HG03354 (cell line): ENCODE results near the gene HOXD10.

Source experiments
- ATAC-seq: cut with Tn5 transposase; IDR thresholded peaks from one replicate; pipeline ENCODE4 v1.9.1; 2021; ENCODE audit warnings: mild to moderate bottlenecking; ENCODE audit not compliant: unreplicated experiment, poor library complexity, severe bottlenecking

HOXD10 gene

DNA sequence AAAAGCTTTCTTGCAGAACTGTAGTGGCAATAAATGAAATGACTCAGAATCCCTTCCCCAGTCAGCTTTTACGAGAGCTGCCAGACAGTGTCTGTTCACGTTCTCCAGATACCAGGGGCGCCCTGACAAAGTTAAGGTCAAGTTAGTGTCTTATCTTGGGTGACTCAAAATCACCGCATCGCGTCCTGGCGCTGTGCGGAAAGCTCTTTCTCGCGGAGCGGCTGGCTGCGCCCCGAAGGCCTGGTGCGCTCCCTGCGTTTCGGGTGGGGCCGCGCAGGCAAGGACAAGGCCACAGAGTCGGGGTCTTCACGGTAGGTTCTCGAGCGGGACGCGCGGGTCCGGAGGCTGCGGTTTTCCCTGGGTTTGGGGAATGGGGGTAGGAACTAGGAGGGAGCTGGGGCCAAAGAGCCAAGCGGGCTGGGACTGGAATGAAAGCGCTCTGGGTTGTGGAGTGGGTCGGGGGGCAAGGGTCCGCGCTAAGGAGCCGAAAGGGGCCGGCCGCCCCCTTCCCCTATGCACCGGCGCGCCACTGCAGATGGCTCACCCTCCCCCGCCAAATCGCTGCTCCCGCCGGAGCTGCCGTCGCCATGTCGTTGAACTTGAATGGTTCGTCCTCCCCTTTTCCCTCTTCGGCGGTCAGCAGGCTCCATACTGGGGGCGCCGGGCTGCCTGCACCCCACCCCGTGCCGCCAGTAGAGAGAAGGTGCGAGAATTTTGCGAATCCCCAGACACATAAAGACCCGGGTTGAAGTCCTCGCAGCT lies 12.1 kb upstream of the HOXD10 start:
- ATAC-seq: no peak

DNA sequence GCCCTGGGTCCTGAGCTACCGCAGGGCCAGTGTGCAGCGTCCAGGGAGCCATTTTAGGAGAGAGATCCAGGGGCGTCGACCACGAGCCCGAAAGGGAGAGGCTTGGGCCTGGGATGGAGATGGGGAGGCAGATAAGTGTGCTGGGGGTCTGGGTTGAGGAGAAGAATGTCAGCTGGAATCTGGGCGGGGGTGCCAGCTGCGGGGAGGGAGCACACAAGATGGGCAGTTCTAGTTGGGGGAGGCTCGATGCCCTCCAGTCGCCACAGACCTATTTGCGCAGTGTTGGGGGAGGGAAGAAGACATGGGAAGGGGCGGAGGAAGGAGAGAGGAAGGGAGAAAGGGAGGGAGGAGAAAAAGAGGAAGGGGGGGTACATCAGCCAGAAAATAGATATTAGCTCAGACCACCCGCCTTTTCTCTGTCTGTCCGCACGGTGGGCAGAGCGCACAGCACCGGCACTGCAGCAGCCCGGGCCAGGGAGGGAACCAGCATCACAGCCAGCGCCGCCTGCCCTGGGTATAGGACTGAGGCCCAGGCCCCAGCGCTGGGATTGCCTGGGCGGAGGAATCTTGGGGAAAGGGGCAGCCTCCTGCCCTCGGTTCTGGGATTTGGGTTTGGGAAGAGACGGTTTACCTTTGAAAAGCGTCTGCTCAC lies 11.4 kb upstream of the HOXD10 start:
- ATAC-seq: no peak

DNA sequence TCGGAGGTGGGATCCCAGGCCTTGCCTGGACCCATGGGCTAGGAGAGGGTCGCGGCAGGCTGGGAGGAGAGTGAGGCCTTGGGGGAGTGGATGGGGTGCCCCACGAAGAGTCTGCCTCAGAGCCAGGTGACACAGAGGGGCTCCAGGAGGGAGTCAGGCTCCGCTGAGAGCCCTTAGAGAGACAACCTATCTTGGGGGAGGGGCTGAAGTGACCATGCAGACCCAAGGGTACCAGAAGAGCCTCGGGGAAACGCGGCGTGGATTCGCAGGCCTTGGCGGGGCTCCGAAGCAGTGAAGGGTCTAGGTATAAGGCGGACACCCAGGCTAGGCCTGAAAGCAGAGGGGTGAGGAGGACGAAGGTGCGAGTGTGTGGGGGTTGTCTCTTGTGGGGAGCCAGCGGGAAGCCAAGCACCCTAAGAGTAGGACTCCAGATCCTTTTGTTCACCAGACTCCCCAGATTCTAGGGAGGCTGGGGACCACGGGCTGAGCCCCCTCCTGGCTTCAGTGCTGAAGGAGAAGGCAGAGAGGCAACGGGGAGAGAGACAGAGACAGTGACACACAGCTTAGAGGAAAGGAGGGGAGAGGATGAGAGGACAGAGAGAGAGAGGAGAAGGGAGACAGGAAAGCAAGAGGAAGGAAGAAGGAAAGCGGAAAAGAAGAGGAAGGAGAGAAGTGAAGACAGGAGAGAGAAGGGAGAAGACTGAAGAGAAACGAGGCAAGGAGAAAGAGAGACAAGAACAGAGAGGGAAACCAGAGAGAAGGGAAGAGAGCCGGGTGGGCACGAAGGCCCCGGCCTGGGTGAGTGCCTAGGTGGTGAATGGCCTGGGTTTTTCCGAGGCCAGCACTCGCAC lies 10.6 kb upstream of the HOXD10 start:
- no peak for ATAC-seq

DNA sequence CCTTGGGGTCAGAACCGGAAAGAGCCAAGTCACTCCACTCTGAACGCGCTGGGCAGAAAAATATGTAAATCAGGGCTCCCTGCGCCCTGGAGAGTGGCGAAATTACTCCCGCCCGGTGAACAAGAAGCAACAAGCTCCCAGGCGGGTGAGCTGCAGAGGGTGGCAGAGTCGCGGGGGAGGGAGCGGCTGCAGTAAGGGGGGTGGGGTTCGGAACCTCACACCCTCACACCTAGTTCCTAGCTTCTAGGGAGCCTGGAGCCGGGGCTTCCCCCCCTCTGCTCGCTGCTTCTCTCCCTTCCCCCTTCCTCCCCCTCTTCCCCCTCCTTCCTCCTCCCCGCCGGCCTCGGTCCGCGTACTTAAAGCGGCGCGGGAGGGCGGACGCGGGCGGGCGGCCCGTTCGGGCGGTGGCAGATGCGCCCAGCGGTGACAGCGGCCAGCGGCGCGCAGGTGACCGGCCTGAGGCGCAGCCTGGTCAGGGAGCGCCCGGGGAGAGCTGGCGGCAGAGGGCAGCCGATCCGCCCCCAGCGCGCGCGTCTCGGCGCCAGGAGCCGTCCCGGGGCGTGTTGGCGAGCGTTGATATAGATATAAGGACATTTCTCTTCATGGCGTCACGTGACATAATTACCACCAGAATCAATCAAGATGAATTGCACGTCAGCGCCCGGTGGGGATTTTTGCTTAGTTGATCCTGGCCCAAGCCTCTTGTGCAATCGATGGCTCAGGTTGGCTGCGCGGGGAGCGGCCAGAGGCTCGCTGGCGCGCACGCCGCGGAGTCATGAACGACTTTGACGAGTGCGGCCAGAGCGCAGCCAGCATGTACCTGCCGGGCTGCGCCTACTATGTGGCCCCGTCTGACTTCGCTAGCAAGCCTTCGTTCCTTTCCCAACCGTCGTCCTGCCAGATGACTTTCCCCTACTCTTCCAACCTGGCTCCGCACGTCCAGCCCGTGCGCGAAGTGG lies 9.7 kb upstream of the HOXD10 start, which contains the start of gene HOXD11:
HOXD11 (plus strand) TSS at position 700 of the 959 bp plus-strand sequence; CDS start at position 776, 76 bp downstream.
- ATAC-seq: no peak

DNA sequence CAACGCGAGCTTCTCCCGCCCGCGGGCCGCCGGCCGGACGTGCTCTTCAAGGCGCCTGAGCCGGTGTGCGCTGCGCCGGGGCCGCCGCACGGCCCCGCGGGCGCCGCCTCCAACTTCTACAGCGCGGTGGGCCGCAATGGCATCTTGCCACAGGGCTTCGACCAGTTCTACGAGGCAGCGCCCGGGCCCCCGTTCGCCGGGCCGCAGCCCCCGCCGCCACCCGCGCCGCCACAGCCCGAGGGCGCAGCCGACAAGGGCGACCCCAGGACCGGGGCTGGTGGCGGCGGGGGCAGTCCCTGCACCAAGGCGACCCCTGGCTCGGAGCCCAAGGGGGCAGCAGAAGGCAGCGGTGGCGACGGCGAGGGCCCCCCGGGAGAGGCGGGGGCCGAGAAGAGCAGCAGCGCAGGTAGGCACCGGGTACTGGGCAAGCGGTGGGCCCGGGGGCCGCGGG lies 8.8 kb upstream of the HOXD10 start:
- no peak for ATAC-seq

DNA sequence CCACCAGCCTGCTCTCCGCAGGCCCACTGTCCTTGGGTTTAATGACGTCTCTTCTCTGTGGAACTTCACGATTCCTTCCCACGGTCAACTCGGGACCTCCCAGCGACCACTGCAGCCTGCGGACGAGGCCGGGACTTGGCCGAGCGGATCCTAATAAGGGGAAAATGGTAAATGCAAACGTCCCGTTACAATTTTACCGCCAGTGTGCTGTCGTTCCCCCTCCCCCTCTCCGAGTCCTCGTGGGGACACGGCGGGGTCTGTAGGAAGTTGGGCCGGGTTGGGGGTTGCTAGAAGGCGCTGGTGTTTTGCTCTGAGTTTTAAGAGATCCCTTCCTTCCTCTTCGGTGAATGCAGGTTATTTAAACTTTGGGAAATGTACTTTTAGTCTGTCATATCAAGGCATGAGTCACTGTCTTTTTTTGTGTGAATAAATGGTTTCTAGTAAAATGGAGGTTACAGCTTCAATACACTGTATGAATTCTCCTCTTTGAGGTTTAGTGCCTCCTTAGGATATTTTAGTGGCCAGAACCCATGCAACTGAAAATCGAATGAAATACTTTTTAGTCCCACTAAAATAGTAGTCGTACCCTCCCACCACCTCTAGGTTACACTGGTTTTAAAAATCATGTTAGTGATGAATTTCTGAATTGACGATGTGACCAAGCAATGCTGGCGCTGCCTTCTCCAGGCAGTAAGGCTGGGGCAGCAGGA lies 7.2 kb upstream of the HOXD10 start:
- no peak for ATAC-seq

DNA sequence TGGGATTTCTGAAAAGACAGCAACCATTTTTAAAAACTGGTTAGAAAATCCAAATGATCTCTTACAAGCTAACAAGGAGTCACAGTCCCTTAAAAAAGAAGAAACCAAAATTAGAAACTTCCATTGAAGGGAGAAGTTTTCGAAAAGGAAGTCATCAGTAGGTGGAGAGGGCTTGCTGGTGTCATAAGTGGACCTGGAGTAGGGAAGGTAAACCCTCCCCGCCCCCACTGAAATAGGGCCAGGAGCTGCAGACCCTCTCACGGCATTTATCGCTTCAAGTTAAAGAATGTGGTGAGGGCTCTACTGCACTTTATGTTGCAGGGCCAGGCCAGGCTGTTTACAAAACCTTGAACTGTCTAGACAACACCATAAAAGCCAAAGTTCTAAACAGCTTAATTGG lies 6.6 kb upstream of the HOXD10 start:
- no peak for ATAC-seq

DNA sequence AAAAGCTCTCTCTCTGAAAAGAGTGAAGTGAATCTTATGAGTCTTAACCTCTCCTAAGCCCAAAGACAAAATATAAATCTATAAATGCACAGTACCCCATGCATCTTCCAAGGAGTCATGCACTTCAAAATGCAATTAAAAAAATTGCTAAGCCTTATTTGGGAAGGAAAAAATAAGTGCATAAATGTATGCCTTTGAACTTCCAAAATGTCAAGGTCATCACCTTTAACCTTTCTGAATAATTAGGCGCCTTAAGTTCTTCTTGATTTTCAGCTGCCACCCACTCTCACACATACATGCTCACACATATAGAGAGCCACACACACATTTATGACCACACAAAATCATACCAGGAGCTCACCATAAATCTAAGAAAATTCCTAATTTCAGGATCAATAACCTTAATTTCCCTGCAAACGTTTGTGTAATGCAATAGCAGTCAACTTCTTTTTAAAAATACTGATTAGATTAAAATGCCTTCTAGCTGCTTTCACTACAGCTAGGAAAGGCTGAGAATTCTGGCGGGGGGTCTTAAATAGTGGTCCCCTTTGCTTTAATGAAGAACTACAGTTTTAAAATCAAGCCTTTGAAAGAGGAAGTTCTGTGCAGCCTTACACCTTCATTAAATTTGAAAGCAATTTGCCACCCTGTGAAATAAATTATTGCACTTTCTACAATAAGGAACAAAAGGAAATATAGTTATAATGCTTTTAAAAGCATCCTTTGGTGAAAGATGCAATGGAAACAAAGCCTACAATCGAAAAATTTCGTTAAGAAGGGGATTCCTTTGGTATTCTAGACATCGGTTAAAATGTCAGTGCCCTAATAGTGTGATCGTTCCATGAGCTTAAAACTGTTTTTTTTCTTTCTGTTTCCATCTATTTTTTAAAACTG lies 5.9 kb upstream of the HOXD10 start:
- ATAC-seq: no peak

DNA sequence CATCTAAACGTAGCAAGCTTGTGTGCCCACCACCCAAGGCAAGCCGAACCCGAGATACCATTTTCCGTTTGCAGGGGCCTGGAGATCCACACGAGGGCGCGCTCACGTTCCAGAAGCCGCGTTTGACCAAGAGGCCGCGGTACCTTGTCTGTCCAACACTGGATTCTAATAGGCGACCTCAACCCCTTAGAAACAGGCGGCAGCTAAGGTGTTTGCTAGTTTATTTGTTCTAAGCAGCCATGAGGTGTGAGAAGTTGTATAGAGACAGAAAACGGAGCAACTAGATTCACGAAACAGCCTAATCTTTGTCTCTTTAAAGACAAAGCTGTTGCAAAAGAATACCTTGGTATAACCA lies 5.3 kb upstream of the HOXD10 start:
- ATAC-seq: no peak

DNA sequence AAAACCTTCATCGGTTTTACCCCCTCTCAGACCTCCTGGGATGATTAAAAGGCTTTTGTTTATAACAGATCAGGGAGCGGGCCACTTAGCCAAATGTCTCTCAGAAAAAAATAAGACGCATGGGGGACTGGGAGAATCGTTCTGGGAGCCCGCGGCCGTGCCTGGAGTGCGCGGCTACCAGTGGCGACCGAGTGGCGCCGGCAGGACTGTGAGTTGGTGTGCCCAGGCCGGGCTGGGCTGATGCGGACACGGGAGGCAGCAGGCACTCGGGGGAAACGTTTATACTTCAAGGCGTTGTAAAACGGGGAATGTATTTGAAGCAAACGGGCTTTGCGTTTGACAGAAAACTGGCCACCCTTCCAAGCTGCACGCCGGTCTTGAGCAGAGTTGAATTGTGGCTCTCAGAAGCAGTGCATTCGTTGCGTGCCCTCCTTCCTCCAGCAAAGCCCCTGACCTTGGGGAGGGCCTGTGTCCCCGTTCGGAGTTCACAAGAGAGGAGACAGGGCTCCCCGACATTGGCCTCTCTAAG lies 4.7 kb upstream of the HOXD10 start:
- no peak for ATAC-seq

DNA sequence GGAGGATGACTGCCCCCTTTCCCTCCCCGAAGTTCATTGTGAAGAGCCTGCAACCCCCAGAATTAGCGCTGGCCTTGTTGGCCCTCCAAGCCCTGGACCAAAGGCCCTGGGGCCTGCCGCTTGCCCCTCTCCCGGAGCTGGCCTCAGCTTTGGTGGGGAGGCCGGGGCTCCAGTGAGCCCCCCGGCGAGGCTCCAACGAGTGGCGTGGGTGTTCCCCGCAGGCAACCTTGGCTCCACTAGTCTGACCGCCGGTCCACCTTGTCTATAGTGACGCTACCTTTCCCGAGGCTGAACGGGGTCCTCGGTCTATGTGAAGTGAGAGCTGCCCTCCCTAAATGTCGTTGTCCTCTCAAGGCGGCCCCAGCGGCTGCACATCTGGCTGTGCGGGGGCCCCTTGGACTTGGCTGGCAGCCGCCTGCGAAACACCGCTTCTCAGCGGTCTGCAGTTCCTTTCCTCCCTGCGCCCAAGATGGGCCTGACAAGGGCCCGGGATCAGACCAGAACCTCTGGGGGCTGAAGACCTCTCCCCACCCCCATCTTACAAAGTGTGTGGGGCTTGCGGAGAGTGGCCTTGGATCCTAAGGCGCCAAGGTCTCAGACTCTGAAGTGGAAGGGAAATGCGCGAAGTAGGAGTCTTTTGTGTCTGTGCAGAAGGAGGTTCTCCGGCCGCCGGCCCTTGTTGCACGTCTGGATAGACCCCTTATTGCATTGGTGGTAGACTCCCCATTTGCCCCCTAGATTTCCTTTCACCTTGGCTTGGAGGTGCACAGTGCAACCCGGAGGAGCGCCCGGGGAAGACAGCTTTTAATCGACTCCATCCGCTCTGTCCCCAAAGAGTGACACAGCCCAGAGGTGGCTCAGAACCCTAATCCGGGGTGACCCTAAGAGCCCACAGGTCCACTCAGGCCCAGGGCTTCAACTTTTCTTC lies 3.9 kb upstream of the HOXD10 start:
- no peak for ATAC-seq

DNA sequence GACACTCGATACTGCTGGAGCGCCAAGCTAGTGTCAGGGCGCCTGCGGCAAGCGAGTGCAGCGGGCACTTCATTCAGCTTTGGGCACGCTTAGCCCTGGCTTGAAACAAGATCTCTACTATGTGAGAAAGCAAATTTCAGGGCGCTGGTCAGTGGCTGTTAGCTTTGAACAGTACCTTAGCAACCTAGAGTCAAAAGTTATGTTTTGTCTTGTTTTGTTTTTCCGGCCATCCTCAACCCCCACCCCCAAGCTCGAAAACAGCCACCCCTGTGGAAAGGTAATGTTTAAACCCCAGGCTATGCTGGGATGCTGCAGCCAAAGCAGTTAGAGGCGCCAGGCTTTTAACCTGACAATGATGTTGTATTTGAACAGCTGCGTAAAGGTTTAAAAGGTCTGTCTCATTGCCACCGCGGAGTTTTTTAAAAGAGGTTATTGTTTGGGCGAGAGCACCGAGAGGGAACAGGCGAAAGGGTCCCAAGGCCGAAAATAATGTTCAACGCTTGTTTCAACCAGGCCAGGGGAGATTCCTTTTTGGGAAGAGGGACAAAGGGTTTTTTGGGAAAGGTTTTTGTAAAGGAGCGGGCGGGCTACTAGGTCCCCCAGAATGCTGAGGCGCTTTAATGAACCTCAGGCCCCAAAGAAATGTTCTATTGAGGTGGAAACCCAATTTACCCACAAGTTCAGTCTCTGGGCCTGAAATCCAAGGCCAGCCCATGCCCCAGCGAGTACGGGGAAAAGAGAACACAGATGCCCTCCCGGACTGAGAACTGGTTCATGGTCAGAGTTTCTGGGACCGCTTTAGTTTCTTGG lies 2.3 kb upstream of the HOXD10 start:
- ATAC-seq: no peak

DNA sequence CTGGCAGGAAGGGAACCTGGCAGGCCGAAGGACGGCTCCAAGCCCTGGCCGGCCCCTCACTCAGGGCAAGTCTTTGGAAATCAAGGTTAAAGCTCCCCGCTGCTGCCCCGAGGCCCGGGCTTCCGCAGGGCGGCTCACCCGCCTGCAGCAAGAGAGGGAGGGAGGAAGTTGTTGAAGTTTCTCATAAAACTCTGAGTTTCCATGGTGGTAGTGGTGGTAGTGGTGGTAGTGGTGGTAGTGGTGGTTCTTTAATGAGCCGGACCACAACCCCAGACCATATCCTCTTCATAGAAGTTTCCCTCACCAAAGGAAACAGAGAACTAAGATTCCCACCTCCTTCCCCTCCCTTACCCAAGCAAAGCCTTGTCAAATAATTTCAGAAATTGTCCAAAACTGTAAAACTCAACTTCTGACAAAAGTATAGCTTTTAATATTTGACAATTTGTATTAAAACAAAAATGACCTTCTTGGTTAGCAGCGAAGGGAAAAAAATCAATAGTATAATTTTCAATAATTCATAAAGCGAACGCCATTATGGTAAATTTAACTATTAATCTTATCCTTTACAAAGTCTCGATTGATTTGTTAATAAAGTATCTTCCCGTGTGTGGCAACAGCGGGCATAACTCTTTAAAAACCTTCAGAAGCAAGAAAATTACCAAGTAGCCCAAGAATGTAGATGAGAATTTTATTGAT lies 1.5 kb upstream of the HOXD10 start:
- ATAC-seq: no peak

DNA sequence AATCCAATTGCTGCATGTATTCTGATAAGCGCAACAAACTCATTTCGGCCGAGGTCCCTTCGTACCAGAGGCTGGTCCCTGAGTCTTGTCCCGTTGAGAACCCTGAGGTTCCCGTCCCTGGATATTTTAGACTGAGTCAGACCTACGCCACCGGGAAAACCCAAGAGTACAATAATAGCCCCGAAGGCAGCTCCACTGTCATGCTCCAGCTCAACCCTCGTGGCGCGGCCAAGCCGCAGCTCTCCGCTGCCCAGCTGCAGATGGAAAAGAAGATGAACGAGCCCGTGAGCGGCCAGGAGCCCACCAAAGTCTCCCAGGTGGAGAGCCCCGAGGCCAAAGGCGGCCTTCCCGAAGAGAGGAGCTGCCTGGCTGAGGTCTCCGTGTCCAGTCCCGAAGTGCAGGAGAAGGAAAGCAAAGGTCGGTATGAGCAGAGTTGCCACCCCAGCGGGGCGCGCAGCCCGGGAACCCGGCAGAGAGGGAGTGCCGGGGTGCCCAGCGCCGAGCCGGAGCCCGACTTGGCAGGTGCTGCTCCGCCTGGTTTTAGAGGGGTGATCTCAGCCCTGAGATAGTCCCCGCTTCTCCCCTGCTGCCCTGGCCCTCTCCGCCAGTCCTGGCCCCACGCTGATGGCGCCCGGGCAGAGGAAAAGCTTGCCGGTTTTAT lies 714 bp downstream of the HOXD10 start:
- no peak for ATAC-seq
